Fibroblast of villous mesenchyme (primary cell): ENCODE results near the gene RIC8B. TPM values are rescaled to one million over a fixed set of nuclear protein-coding genes. Genes with fewer than 3 reads are reported as not detected.
"Not testable (repeated sequence)": the region's sequence is repeated elsewhere in the genome, so short reads cannot be mapped to it uniquely, and the experiment has no call there.

Experiments
- DNase-seq: peaks from one replicate; pipeline ENCODE4 v3.0.0-alpha.2; 2010; ENCODE audit warnings: low read depth
- H3K4me3 ChIP-seq: 2 replicates; pipeline ENCODE4 v1.5.1; 2011; ENCODE audit warnings: low read depth, mild to moderate bottlenecking, low read length
- total RNA-seq: library from RNA; depleted of rRNA; stranded (reverse); fragments of >200 nt; gene quantifications from 2 replicates; pipeline ENCODE4 v1.2.3, GENCODE V29; 2012
- TF ChIP-seq, protein P1 (sequence below): IDR thresholded peaks from 2 replicates; pipeline ENCODE4 v1.5.1; 2012; ENCODE audit warnings: low read depth, mild to moderate bottlenecking, low read length; ENCODE audit not compliant: insufficient read depth

Gene RIC8B
- total RNA-seq, result 12.6 and 15.1 TPM in 2 replicates

GRCh38 chr12:106774005-106774807, at the start of gene RIC8B:
Gene RIC8B (plus strand): TSS chr12:106774682. CDS start chr12:106774746, 64 bp downstream.
- H3K4me3 ChIP-seq, result peak within 1 kb of the TSS; percentile 97
- peak; percentile 99 for DNase-seq
- TF ChIP-seq, protein P1, sequence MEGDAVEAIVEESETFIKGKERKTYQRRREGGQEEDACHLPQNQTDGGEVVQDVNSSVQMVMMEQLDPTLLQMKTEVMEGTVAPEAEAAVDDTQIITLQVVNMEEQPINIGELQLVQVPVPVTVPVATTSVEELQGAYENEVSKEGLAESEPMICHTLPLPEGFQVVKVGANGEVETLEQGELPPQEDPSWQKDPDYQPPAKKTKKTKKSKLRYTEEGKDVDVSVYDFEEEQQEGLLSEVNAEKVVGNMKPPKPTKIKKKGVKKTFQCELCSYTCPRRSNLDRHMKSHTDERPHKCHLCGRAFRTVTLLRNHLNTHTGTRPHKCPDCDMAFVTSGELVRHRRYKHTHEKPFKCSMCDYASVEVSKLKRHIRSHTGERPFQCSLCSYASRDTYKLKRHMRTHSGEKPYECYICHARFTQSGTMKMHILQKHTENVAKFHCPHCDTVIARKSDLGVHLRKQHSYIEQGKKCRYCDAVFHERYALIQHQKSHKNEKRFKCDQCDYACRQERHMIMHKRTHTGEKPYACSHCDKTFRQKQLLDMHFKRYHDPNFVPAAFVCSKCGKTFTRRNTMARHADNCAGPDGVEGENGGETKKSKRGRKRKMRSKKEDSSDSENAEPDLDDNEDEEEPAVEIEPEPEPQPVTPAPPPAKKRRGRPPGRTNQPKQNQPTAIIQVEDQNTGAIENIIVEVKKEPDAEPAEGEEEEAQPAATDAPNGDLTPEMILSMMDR, result no peak

DNA sequence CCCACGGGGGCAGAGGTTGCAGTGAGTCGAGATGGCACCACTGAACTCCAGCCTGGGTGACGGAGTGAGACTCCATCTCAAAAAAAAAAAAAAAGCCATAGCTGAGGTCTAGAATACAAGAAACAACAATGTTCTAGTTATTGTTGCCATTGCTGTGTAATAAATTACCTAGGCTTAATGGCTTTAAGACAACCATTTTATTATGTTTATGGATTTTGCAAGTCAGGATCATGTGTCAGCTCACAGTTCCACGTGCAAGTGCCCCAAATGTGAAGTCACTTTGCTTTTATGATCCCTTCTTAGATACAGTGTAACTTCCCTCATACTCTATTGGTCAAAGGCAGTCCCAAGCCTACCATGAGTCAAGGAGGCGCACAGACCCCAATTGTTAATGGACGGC, 49.5 kb upstream of the RIC8B start:
- H3K4me3 ChIP-seq, result no peak overlapping the region
- peak; percentile 90 for DNase-seq
- TF ChIP-seq, protein P1, result no peak

- H3K4me3 ChIP-seq, DNase-seq: not testable (repeated sequence)
Observed at GRCh38 chr12:106726603-106727202, 47.8 kb upstream of the RIC8B start.

- no peak overlapping the region for H3K4me3 ChIP-seq
- TF ChIP-seq, protein P1, result no peak
- DNase-seq, result no peak
Observed at GRCh38 chr12:106729611-106730010, 44.9 kb upstream of the RIC8B start.

GRCh38 chr12:106732890-106733289, 41.6 kb upstream of the RIC8B start:
- DNase-seq, result no peak
- TF ChIP-seq, protein P1, result no peak
- H3K4me3 ChIP-seq, result no peak overlapping the region

DNA sequence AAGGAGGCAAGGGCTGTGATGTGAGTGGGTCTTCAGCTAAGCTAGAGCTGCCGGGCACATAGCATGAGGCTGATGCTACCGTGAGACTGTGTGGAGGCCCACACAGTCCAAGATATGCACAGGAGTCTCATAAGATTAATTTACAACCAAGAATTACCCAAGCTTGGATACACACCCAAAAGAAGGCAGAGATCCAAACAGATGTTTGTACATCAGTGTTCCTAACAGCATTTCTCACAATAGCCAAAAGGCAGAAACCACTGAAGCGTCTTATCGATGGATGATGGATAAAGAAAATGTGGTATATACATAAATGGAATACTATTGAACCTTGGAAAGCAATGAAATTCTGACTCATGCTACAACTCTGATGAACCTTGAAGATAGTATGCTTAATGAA, 40.8 kb upstream of the RIC8B start:
- TF ChIP-seq, protein P1, result no peak
- DNase-seq, result peak; percentile 83
- H3K4me3 ChIP-seq, result no peak overlapping the region
